ENCODE data around the gene RRP36.
"Not testable (repeated sequence)": the region's sequence is repeated elsewhere in the genome, so short reads cannot be mapped to it uniquely, and the experiment has no call there.

The RRP36 gene

GRCh38 chr6:43021270-43022047 lies at the start of gene RRP36:
TSS of gene RRP36 (plus strand) at chr6:43021623. CDS start at chr6:43021655, 32 bp downstream.
- peak; percentile 67 to 68 for DNase-seq (ENCODE audit: low read depth in 2 of 2)

DNA sequence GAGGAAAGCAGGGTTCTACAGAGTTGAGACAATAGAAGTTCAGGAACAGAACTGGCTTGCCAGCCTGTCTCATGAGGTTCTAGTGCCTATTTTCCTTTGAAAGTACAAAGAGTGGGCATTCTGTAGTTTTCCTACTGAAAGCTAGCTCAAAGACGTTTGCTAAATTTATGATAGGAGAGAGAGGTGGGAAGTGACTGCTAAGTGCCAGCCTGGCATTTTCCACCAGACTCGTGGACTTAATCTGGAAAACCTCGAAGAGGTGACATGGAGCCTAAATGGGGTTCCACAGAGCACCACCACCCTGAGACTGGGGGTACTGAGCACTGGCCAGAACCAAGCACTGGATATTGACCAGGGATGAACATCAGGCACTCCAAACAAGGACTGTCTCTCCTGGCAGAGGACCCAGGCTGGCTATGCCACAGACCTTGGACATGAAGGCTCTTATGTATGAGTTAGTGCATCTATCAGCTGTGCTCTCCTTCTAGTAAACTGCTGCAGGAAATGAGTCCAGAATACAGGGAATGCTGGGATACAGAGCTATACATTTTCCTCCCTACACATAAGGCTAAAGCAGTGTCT lies 49.6 kb upstream of the RRP36 start:
- DNase-seq (ENCODE audit: low read depth in 2 of 2), result no peak

GRCh38 chr6:42973926-42974325 lies 47.5 kb upstream of the RRP36 start:
- DNase-seq (ENCODE audit: low read depth in 2 of 2), result no peak

DNA sequence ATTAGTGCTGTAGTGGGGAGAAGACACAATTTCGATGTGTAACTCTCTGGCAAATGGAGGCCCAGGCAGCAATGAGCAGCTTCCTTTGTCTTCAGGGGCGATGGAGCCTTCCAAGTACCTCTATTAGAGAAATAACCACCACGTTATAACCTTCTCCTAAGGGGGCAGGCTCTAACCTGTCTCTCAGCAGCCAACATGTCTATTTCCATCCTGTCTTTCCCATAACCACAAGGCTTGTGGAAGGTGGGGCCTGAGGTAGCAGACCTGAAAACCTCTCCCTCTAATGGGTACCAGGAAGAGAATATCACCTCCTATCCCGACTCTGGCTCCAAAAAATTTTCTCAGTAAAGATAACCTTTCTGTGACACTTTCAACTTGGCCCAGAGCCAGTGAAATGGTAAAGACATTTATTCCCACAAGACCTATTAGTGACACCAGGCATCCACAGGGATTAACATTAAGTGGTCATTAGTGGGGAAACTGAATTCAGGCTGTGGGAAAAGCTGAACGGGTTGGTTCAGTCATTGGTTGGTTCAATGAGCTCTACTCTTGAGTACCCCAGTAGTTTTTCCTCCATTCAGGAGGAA lies 46.4 kb upstream of the RRP36 start:
- no peak for DNase-seq (ENCODE audit: low read depth in 2 of 2)

DNA sequence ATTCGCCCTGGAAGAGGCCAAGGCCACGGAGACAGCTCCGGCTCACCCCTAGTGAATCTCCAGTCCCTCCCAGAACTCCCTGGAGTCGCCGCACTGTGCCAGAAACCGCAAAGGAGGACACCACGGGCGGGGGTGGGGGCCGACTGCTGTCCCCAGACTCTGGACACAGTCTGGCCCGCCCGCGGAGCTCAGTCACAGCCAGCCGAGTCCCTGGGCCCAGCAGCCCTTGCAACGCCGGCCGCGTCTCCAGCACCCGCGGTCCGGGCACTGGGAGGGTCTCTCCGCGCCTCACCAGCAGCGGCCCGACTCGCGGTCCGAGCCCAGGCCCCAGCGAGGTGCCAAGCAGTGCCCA lies 43.0 kb upstream of the RRP36 start:
- no peak for DNase-seq (ENCODE audit: low read depth in 2 of 2)

- peak; percentile 87 to 93 for DNase-seq (ENCODE audit: low read depth in 2 of 2)
These were observed 42.4 kb upstream of the RRP36 start, which contains the start of gene PEX6 for GRCh38 chr6:42978839-42979522. TSS of gene PEX6 (minus strand) at chr6:42979181. CDS start at chr6:42979150, 31 bp downstream.

DNA sequence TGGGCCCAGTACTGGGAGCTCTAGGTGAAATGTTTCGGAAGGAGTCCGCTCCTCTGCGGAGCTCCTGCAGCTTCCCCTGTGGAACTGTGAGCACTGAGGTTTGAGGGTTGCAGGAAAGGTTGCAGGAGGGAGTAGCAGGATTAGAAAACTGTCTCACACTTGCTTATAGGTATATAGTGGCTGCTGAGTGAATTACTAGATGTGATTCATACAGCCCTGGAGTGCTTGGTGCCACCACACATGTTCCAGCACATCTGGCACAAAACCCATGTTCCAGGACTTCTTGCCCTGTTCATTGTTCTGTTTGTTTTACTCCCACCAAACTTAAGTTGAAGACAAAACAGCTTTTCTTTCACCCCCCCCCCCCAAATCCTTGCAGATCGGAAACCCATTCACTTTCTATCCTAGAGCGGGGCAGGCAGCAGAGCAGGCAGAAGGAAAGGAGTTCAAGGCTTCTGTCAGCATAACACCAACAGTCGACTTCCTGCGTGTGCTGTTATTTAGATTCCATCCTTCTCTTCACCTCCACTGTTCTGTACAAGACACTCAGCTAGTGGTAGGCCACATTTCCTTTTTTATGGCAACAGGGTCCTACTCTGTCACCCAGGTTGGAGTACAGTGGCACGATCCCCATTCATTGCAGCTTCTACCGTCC lies 41.8 kb upstream of the RRP36 start:
- no peak for DNase-seq (ENCODE audit: low read depth in 2 of 2)

DNA sequence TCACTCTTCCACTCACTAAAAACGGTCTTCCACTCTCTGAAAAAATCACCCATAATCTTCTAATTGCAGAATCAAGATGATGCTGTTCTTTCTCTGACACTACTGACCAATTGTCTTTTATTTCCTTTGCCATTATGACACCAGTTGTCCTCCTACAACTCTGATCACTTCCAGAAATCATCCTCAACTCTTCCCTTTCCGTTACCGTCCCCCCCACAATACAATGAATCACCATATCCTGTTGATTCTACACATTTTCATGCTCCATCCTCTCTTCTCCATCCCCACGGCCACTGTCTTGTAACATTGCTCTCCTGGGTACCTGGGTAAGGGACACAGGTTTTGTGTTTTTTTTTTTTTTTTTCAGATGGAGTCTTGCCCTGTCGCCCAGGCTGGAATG lies 39.6 kb upstream of the RRP36 start:
- DNase-seq (ENCODE audit: low read depth in 2 of 2), result no peak

- DNase-seq (ENCODE audit: low read depth in 2 of 2), result peak; percentile 91 to 95
These were observed 37.2 kb upstream of the RRP36 start, which contains the start of gene PPP2R5D for GRCh38 chr6:42984001-42984923. TSS of gene PPP2R5D (plus strand) at chr6:42984570. CDS start at chr6:42984678, 108 bp downstream.

DNA sequence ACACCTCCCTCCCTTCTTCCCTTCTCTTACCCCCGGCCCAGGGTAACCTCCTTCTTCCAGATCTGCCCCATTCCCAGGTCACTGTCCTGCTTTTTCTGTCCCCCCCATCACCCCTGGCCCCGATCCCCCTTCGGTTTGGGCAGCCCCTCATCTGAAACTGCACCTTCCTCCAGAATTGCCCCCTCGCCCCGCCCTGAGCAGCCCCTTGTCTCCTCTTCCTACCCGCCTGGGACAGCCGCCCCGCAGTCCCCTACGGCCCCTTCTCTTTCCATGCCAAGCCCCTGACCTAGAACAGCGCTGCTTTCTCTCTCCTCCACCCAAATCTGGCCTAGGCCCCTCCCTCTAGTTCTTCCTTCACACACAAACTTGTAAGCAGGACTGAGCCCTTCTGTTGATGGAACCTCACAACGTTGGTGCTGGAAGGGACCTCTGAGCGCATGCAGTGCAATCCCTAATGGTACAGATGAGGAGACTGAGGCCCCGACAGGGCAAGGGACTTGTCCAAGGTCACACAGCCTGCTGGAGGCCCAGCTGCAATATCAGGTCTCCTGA lies 36.4 kb upstream of the RRP36 start:
- no peak for DNase-seq (ENCODE audit: low read depth in 2 of 2)

GRCh38 chr6:42987533-42988451 lies 33.6 kb upstream of the RRP36 start:
- DNase-seq (ENCODE audit: low read depth in 2 of 2), result no peak

DNA sequence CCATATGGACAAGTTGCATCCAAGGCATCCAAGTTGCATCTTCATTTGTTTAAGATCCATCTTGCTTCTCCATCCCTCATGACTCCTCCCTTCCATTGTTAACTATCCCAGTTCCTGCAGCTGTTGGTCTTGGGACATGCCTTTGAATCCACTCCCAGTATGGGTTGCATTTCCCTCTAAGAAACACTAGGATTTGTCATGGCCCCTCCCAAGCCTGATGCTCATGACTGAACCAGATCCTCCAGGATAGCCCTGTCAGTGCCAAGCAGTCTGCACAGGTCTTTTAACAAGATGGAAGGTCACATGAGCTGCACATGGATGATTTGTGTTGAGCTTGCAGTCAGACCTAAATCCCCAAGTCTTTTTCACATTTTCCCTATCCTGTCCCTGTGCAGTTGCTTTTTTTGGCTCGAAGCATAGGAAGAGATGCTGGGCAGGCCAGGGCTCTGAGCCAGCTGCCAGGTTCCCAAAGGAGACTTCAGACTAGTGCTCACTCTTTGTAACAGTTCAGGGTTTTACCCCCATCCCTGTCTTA lies 32.9 kb upstream of the RRP36 start:
- DNase-seq (ENCODE audit: low read depth in 2 of 2), result no peak

GRCh38 chr6:42989923-42990322 lies 31.5 kb upstream of the RRP36 start:
- no peak for DNase-seq (ENCODE audit: low read depth in 2 of 2)

- no peak for DNase-seq (ENCODE audit: low read depth in 2 of 2)
These were observed 28.0 kb upstream of the RRP36 start for GRCh38 chr6:42993445-42993844.

DNA sequence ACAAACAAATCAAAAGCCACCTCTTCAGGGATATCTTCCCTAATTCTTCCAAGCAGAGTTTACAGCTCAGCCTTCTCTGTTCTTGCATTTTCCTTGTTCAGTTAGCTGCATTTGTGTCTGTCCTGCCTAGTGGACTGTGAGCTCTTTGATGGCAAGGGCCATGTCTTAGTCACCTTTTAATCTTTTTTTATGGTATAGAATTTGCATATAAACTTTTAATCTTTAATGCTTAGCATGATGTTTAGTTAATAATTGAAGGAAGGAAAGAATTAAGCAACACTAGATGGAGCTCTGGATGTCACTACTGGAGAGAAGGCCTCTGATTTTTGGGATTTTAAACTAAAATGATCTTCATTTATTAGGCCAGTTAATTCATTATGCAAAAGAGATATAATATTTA lies 24.9 kb upstream of the RRP36 start:
- no peak for DNase-seq (ENCODE audit: low read depth in 2 of 2)

DNA sequence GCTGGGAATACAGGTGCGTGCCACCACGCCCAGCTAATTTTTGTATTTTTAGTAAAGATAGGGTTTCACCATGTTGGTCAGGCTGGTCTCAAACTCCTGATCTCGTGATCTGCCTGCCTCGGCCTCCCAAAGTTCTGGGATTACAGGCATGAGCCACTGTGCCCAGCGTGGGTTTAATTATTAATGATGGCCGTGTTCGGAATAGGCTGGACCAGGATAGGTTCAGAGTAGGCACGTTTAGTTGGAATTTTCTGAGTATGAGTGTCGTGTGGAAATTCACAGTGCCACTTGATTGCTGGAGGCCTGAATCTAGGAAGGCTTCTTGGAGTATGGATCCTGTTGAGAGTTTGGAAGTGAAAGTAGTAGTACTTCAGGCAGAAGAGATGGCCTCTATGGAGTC lies 23.2 kb upstream of the RRP36 start:
- DNase-seq (ENCODE audit: low read depth in 2 of 2), result not testable (repeated sequence)

DNA sequence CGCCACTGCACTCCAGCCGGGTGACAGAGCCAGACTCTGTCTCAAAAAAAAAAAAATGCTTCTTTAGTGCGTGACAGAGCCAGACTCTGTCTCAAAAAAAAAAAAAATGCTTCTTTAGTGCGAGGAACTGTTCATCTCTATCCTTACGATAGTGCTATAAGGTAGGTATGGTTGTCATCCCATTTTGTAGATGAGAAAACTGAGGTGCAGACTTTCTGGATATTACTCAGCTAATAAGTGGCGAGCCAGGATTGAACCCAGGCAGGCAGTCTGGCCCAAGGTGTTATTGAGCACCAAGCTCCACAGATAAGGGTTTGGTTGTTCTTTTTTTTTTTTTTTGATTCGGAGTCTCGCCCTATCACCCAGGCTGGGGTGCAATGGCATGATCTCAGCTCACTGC lies 19.6 kb upstream of the RRP36 start:
- no peak for DNase-seq (ENCODE audit: low read depth in 2 of 2)

DNA sequence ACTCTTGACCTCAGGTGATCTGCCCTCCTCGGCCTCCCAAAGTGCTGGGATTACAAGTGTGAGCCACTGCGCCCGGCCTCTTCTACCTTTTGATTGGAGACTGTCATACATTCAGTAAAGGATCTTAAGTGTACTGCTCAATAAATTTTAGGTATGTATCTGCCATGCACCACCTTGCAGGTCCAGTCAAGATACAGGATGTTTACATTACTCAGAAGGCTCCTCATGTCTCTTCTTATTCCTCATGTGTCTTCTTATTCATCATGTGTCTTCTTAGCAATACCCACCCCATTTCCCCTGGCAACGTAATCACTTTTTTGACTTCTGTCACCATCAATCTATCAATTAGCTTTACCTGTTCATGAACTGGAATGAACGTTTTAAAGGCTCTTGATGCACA lies 15.6 kb upstream of the RRP36 start:
- no peak for DNase-seq (ENCODE audit: low read depth in 2 of 2)

DNA sequence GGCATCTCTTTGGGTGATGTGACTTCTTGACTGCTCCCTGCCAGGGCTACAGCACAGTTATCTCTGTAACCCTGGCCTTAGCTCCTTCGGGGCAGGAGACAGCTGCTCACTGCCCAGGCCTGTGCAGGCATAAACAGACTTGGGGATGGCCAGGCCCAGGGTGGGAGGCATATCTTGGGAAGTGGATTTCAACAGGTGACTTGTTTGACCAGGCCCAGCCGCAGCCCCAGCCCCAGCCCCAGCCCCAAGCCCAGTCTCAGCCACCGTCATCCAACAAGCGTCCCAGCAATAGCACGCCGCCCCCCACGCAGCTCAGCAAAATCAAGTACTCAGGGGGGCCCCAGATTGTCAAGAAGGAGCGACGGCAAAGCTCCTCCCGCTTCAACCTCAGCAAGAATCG lies 15.2 kb upstream of the RRP36 start:
- DNase-seq (ENCODE audit: low read depth in 2 of 2), result no peak
